HG02938 (cell line): ENCODE data around the gene ZMAT5.

Experiments
- ATAC-seq: cut with Tn5 transposase; IDR thresholded peaks from one replicate; pipeline ENCODE4 v1.9.1; 2021; ENCODE audit warnings: mild to moderate bottlenecking, moderate library complexity; ENCODE audit not compliant: unreplicated experiment

The ZMAT5 gene

DNA sequence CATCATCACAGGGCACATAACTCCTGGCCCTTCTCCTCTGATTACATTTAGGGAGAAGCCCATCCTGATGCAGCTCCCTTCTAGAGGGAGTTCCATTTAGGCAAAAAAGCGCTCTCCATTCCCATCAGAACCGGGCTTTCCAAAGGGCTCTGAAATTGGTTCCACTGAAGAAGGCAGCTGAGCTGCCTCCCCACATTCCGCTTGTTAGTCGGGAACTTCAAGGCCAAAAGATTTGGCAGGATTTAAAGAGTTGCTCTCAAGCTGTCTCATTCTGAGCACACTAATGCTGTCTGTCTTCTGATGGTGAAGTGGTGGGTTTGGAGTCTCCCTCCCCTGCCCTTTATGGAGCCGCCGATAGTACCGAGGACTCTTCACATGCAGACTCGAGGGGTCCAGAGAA, 73.6 kb downstream of the ZMAT5 start:
- no peak for ATAC-seq

GRCh38 chr22:29692327-29692640, 74.5 kb downstream of the ZMAT5 start:
- no peak for ATAC-seq

DNA sequence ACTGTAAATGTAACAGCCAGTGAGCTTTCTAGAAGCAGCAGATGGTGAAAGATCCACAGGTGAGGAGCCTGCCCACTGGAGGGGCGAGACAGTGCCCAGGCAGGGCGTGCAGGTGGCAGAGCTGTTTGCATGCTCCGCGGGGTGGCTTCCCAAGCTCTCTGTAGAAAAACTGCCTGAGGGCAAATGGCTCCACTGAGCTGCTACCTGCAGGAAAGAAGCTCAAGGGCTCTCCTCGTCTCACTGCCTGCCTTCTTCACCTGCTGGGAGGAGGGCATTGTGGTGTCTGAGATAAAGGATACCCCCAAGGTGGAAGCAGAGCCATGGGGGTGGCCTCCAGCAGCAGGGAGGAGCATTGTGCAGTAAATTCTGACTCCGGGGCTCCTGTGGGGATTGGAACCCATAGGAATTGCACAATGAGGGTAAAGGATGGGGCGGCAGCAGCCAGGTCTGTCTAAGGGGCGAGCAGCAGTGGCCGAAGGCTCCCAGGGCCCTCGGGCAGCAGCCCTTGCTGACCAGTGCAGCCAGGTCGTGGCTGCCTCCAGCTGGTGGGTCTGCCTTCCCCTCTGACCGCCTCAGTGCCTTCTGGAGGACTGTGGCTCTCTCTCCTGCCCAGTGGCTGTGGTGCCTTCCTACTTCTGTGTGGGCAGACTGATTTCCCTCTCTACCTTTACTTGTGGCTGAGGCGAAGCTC, 75.0 kb downstream of the ZMAT5 start:
- no peak for ATAC-seq

DNA sequence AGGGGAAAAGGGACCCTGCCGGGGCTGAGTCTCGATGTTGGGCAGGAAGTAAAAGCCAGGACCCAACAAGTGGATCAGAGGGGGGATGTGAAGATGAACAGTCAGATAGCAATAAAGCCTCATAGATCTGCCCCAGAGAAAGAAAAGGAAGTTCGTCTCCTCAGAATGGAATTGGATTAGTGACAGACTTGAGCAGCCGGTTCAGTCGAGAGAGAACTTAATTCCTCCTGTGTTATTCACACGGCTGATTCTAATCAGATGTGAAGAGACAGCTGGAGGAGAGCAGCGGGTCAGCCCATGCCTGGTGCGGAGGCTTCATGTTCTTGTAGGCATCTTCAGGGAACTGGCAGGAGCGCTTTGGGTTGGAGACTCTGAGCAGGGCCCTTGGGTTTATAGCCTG, 76.3 kb downstream of the ZMAT5 start:
- no peak for ATAC-seq

DNA sequence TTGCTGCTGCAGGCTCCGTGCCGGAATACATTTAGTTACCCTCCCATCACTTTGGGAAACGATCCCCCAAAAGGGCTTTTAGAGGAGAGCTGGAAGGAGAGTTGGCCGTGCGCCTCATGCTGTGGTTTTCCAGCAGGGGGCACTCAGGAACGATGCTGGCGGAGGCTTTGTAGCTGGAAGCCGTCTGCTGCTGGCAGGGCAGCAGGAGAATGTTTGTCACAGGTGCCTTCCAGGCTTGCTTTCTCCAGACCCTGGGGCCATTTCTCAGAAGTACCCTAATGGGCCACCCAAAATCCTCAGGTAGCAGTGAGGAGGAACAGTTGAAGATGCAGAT, 77.0 kb downstream of the ZMAT5 start:
- no peak for ATAC-seq

DNA sequence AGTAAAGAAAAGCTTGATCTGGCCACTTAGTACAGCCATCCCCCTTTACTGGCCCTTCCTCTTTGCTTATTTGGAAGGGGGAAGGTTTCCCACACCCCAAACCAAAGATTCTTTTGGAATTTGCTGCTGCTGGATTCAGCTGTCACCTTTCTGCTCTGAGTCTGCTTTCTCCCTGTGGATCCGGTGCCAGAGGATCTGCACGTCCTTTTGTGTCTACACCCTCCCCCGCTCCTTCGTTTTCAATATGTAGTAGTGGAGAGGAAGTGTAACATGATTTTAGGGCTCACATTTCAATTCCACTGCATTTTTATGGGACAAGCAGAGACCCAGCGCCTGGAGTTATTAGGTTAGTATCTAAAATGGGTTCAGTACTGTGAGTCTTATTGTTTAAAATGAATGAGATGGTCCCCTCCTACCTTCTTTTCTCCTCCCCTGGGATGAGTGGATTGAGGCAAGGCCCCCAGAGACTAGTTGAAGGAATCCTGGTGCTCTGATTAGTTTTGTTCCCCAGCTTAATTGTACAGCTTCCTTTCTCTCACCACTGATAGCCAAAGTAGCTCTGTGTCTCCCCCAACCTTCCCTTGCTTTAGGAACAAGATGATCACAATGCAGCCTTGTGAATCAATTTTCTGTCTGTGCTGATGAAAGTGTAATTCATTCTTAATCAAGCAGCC, 77.5 kb downstream of the ZMAT5 start:
- no peak for ATAC-seq

DNA sequence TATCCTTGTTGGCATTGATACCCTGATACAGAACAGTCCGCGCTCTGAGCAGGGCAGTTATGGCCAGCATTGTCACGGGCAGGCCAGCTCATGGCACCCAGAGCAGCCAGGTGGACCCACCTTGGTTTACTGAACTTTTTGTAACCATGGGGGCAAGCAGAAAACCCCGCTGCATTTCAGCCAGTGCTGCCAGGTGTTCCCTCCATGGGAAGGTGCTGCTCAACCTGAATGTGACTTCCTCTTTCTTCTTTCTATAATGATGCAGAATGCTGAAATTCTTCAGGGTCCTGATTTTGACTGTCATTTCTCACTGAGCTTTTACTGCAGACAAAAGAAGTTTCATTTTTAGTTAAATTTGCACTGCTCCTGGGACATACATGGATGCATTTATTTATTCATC, 82.6 kb downstream of the ZMAT5 start:
- no peak for ATAC-seq

GRCh38 chr22:29683536-29683935, 83.3 kb downstream of the ZMAT5 start:
- no peak for ATAC-seq
